Stimulated activated CD8-positive, alpha-beta memory T cell treated with anti-CD3 and anti-CD28 coated beads, Interleukin-2, amount 100 ng/mL, for 1 hour (primary cell): ENCODE measurements around the gene IPO4.

Source experiments
- DNase-seq, 2 donors: peaks; one replicate each; pipeline ENCODE4 v3.0.0-alpha.2; 2020; ENCODE audit warnings: low read depth in 2 of 2

The IPO4 gene

GRCh38 chr14:24147761-24148428 is 40.7 kb downstream of the IPO4 start:
- no peak for DNase-seq

GRCh38 chr14:24146978-24147760 is 41.4 kb downstream of the IPO4 start, which contains the start of gene RNF31:
TSS of gene RNF31 (plus strand) at chr14:24147498. CDS start at chr14:24147699, 201 bp downstream.
- peak; percentile 85 to 96 for DNase-seq

DNA sequence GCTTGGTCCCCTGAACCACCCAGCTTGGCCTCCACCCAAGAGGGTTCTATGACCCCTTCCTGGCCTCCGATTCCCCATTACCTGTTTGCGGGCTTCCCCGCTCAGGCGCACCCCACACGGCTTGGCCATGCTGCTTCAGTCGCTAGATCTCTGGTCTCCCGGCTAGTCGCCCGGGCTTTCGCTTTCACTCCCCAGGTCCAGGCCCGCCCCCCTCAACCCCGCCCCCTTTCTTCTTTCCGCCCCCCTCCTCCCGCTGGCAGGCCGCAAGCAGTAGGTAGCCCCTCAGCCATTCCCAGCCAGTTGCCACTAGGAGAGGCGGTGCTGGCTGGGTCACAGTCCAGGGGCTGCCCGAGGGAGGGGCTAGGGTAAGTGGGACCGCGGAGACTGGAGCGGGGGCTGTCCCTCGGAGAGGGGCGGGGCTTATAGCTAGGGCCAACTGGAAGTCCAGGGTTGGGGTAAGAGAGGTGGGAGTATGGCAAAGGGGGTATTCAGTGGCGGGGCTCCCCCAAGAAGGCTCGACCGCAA is 42.1 kb downstream of the IPO4 start, which contains the start of gene PSME2:
Gene PSME2 (minus strand): TSS at position 158 of the 525 bp plus-strand sequence. CDS start 29 bp downstream, at position 129.
- DNase-seq, result peak; percentile 55 to 69

DNA sequence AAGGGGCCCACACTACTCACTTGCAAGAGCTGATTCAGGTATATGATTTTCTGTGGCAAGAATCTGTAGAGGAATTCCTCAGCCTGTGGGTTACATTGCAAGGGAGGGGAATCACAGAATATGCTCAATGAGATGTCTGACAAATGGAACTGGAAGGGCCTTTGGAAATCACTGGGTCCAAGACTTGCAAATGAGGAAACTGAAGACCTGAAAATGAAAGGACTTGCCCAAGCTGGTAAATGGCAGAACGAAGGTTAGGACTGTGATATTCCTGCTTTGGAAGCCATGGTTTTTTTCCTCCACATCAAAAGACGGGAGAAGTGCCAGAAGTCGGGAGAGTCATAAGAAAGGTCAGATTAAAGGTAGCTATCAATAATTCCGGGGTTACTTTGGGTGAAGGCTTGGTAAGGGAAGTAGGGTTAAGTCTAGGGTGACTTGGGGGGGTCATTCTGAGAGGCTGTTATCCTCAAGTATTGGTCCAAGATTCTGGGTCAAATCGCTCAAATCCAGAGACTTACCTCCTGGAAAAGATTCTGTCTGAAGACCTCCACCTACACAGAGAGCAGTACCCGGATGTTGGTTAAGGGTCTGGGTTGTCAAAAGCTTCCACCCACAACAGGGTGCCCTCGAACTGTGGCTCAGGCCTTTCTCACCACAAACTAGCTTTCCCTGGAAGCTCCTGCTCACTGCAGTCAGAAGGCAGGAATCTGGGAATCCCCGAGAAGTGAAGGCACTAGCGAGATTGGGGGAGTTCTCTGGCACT is 42.7 kb downstream of the IPO4 start:
- no peak for DNase-seq

- no peak for DNase-seq
These were observed 43.4 kb downstream of the IPO4 start for GRCh38 chr14:24145219-24145618.

GRCh38 chr14:24144451-24144850 is 44.2 kb downstream of the IPO4 start:
- no peak for DNase-seq

- DNase-seq, result no peak
These were observed 45.1 kb downstream of the IPO4 start for GRCh38 chr14:24143511-24143910.

GRCh38 chr14:24141097-24141880 is 47.3 kb downstream of the IPO4 start, which contains the start of gene EMC9:
TSS of gene EMC9 (minus strand) at chr14:24141591. CDS start at chr14:24141304, 287 bp downstream.
- DNase-seq, result peak; percentile 98 to 99

- no peak for DNase-seq
These were observed 49.2 kb downstream of the IPO4 start for GRCh38 chr14:24139272-24139934.

DNA sequence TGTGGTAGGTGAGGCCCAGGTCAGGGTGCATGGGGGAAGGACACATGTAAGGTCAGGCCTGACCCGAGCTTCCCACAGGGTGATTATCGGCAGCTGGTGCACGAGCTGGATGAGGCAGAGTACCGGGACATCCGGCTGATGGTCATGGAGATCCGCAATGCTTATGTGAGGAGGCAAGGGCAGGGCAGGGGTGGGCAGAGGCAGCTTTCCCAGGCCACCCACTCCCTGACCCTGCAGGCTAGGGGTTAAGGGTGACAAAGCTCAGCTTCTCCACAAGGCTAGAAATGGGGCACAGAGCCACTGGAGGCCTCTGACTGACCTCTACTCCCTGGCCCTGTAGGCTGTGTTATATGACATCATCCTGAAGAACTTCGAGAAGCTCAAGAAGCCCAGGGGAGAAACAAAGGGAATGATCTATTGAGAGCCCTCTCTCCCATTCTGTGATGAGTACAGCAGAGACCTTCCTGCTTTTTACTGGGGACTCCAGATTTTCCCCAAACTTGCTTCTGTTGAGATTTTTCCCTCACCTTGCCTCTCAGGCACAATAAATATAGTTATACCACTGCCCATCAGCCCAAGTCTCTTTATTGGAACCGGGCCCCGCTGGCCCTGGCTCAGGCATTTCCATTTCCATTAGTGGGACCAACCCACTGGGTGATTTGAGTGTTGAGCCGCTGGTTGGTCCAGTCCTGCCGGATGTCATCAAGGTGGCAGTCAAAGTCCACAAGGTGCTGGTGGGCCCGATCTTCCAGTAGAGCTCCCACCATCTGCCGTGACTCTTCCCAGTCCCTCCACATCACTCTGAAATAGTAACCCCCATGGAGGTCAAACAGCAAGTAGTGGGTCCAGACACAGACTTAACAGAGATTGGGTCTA is 50.0 kb downstream of the IPO4 start:
- DNase-seq, result no peak

- DNase-seq, result no peak
These were observed 50.9 kb downstream of the IPO4 start for GRCh38 chr14:24137529-24138395.

DNA sequence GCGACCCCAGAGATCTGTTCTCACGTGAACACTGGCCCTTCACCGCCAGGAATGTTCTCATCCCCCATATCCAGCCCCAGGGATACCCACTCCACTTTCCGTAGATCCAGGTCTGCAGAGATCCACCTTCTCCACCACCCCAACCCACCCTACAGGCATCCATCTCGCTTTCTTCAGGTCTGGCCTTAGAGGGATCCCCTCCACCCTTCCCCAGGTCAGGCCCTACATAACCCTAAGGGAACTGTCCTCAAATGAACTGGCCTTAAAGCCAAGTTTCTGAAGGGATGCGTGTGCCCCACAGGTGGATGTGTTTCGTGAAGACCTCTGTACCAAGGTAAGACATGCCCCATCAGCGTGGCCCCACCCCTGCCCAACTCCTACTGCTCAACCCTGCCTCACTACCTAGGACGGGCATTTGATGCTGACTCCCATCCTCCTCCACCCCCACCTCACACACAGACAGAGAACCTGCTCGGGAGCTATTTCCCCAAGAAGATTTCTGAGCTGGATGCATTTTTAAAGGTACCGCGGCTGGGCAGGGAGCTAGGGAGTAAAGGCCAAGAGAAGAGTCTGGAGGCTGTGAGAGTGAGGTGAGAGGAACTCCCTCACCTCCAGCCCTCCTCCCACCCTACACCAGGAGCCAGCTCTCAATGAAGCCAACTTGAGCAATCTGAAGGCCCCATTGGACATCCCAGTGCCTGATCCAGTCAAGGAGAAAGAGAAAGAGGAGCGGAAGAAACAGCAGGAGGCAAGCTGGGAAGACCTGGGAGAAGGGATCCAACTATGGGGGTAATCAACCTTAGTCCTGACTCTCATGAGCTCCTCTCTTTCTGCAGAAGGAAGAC is 51.7 kb downstream of the IPO4 start:
- DNase-seq, result no peak

- DNase-seq, result peak; percentile 89 to 92
These were observed 52.6 kb downstream of the IPO4 start, which contains the start of gene PSME1 for GRCh38 chr14:24135834-24136683. TSS of gene PSME1 (plus strand) at chr14:24136194. CDS start at chr14:24136263, 69 bp downstream.

GRCh38 chr14:24135584-24135833 is 53.1 kb downstream of the IPO4 start:
- no peak for DNase-seq

DNA sequence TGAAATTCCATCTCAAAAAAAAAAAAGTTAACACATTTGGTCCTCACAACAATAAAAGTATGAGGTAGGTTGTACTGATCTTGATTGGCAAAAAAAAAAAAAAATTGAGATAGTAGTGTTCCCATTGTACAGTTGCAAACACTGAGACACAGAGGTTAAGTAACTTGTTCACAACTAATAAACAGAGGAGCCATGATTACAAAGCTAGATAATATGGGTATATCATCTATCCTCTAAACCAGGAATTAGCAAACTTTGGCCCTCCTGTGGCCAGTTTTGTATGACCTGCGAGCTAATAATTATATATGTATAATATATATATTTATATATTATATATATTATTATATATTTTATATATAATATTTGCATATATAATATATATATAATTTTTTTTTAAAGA is 54.9 kb downstream of the IPO4 start:
- DNase-seq, result no peak

GRCh38 chr14:24132976-24133375 is 55.6 kb downstream of the IPO4 start:
- no peak for DNase-seq
